ENCODE data around the gene RSBN1L.
A peak's percentile ranks its signal among the peaks of the same experiment; 100 is the strongest.
"Not testable (repeated sequence)": the region's sequence is repeated elsewhere in the genome, so short reads cannot be mapped to it uniquely, and the experiment has no call there.

Gene RSBN1L

DNA sequence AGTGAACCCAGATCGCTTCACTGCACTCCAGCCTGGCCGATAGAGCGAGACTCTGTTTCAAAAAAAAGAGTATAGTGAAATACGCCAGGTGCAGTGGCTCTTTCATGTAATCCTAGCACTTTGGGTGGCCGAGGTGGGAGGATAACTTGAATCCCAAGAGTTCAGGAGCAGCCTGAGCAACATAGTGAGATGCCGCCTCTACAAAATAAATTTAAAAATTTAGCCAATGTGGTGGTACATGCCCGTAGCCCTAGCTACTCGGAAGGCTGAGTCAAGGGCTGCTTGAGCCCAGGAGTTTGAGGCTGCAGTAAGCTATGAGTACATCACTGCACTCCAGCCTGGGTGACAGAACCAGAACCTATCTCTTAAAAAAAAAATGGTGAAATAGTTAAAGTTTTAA, 74.1 kb downstream of the RSBN1L start:
- DNase-seq (ENCODE audit: low read depth) = no peak

DNA sequence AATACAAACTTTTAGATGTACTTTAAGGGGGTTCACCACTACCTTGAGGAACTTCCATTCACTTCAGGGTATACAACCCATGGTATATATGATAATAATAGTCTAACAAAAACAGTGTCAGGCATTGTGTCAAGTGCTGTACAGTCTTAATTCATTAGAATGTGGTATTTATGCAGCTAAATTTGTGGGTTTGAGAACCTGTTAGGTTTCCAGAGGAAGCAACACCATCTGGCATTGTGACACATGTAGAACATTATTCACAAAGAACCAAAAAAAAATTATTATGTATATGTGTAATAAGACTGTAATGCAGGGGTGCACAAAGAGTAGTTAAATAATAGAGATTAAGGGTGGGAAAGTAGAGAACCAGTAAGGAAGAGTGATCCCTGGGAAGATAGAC, 75.6 kb downstream of the RSBN1L start:
- no peak for DNase-seq (ENCODE audit: low read depth)

DNA sequence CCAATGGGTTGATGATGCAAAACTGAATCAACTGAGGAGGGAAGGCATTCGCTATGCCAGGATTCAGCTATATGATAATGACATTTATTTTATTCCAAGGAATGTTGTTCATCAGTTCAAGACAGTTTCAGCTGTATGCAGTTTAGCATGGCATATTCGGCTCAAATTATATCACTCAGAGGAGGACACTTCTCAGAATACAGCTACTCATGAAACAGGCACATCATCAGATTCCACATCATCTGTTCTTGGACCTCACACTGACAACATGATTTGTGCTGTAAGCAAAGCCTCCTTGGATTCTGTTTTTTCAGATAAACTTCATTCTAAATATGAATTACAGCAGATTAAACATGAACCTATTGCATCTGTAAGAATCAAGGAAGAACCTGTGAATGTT, 82.3 kb downstream of the RSBN1L start:
- DNase-seq (ENCODE audit: low read depth) = no peak

DNA sequence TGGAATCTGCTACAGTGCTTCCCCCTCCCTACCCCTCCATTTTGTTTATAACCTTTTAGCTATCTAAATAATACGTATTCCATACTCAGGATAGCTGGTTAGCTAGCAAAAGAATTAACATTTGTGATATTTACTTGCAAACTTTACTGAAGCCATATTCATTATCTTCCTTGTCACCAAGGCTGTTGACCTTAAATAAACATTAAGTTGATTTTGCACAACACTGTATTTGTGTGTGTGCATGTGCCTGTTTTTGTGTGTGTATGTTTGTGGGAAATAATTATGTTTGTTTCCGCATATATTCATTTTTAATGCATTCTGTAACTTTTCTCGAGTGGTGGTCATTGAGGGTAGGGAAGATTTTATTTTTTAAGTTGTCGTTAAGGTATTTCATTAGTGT, 86.1 kb downstream of the RSBN1L start:
- DNase-seq (ENCODE audit: low read depth) = no peak

DNA sequence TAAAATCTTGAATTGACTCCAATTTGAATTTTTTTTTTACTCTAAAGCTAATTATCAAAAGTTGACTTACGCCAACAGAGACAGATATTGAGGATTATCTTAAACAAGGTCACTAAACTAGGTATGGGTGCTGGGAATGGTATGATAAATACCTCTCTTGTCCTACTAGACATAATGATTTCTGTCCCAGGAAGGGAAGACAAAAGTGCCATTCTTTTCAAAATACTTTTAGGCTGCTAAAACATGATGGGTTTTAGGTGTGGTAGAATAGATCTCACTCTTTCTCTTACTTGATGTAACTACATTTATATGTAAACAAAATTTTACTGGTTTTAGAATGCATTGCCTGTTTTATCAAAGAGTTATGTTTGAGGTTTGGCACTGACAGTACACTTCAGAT, 86.9 kb downstream of the RSBN1L start:
- no peak for DNase-seq (ENCODE audit: low read depth)

DNA sequence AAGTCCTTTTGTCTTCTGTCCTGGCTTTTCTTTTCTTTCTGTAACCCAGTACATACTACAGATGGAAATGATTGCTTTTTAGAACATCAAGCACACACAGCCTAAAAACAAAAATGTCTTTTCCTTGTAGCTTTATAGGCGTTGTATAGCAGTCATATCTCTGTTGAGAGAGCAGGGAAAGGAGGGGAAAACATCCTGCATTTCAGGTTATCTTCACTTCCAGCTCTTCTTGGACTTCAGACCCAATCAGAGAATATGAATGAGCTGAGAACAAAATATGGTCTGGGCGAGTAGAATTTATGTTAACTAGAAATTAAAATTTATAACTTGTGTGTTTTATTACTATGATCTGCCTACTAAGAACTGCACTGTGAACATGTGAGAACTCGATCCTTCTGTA, 87.3 kb downstream of the RSBN1L start:
- no peak for DNase-seq (ENCODE audit: low read depth)

DNA sequence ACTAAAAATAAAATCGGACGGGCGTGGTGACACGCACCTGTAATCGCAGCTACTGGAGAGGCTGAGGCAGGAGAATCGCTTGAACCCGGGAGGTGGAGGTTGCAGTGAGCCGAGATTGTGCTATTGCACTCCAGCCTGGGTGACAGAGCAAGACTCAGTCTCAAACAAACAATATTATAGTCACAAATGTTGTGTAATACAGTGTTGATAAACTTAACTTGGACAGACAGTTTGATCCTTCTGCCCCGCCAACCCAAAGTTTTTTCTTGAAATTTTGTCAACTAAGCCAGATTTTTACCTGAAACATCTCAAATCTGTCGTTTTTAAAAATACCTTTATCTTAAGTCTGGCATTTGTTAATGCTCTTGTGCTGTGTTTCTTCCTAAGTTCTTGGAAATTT, 88.2 kb downstream of the RSBN1L start:
- not testable (repeated sequence) for DNase-seq (ENCODE audit: low read depth)

DNA sequence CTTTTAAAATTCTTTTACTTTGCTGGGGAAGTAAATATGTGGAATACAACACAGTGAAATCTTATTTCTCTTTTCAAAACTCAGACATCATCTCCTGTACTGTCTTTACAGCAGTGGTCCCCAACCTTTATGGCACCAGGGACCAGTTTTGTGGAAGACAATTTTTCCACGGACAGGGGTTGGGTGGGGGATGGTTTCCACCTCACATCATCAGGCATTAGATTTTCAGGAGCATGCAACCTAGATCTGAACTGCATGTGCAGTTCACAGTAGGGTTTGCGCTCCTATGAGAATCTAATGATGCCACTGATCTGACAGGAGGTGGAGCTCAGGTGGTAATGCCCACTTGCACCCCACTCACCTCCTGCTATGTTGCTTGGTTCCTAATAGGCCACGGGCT, 89.8 kb downstream of the RSBN1L start:
- DNase-seq (ENCODE audit: low read depth) = no peak

DNA sequence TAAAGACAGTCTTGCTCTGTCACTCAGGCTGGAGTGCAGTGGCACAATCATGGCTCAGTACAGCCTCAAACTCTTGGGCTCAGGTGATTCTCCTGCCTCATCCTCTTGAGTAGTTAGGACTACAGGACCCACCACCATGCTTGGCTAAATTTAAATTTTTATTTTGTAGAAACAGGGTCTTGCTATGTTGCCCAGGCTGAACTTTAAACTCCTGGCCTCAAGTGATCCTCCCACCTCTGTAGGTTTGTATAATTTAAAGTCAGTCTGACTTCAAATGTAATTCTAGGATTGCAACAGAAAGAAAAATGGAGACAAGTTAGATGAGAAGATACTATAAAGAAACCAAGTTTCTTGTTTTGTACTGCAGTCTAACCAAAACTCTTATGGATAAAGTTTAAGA, 90.5 kb downstream of the RSBN1L start:
- no peak for DNase-seq (ENCODE audit: low read depth)

DNA sequence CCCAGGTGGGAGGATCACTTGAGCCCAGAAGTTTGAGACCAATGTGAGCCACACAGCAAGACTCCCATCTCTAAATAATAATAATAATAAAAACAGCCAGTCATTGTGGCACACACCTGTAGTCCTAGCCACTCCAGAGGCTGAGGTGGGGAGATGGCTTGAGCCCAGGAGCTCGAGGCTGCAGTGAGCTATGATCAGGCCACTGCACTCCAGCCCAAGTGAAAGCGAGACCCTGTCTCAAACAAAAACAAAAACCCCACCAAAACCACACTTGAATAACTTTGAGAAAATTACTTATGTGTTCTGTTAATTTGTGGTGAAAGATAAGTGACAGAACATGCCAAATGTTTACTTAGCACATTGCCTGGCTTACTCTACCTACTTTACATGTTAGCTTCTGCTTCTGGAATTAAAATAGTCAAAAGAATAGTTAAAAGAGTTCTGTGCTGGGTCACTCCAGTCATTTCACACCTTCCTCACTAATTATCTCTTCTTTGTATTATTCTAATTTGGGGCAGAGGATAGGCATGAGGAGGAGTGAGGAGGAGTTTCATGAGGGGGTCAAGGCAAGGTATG, 92.2 kb downstream of the RSBN1L start:
- no peak for DNase-seq (ENCODE audit: low read depth)

DNA sequence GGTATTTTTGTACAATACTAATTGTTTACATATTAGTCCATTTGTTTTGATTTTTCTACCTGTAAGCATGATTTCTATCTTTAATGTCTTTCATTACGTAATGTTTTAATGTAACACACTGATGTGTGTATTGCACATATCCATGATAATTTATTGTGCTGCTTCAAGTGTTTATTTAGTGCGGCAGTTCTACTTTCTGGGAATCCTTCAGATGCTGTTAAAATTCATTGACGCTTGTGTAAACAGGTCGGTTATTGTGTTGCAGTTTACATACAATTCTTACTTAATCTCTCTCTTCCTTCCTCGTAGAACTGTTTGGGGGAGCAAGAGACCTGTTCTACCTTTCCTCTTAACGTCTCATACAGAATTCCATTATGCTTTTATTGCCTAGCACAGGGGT, 95.1 kb downstream of the RSBN1L start:
- DNase-seq (ENCODE audit: low read depth) = no peak

DNA sequence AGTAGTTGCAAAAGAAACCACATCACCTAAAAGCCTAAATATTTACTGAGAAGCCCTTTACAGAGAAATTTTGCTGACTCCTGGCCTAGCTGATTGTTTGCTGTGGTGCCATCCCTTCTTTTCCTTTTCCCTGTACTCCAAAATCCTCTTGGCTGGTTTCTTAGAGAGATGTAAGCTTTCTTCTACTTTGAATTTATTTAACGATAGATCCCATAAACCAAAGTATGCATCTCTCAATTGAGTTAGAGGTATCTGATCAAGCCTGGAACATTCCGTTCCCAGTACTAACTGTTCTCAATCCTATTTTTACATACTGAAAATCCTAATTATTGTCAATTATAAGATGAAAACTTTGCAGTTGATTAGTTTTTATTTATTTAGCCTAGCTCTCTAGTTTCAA, 95.7 kb downstream of the RSBN1L start:
- no peak for DNase-seq (ENCODE audit: low read depth)

DNA sequence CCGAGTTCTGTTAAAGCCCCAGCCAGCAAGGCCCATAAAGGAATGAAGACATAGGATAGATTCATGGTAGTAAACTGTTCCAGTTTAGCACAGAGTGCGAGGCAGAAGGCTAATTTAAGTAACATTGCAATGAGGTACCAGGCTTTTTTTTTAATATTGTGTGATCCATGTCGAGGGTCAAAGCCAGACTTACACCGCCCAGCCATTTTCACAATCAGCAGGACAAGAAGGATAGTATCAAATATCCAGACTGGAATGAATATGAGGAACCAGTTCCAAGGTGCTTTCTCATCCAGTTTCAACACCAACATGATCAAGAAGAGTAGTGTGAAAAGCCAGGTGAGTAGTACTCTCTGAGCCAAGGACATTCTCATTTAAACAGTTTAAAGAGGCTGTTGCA, 97.7 kb downstream of the RSBN1L start:
- no peak for DNase-seq (ENCODE audit: low read depth)

DNA sequence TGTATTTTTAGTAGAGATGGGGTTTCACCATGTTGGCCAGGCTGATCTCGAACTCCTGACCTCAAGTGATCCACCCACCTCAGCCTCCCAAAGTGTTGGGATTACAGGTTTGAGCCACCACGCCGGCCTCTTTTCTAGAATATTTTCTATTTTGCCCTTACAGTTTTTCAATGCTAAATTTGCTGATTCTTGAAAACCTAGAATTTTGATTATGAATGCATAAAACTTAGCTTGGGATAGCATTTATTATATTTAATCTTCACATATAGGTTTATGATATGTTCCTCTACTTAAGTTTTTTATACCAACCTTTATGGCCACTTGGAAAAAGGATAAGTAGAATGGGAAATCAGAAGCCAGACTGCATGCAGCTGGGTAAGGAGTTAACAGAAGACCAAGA, 99.8 kb downstream of the RSBN1L start:
- DNase-seq (ENCODE audit: low read depth) = no peak

DNA sequence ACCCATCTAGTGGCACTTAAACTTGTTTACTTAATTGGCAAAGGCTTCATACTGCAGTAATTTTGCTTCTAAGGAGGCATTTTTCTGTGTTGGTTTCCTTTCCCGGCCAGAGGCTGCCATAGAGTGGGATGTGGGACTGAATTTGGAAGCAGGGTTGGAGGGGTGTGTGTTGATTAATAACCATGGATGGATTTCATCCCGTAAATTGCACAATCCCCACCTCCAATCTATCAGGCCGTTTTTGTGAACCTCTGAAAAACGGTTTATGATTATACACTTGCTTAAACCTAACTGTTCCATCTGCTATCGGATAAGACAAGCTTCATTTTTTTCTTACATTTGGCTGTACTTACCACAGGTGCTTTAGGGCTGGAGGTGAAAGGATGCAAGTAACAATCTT, 100.7 kb downstream of the RSBN1L start:
- DNase-seq (ENCODE audit: low read depth) = no peak

DNA sequence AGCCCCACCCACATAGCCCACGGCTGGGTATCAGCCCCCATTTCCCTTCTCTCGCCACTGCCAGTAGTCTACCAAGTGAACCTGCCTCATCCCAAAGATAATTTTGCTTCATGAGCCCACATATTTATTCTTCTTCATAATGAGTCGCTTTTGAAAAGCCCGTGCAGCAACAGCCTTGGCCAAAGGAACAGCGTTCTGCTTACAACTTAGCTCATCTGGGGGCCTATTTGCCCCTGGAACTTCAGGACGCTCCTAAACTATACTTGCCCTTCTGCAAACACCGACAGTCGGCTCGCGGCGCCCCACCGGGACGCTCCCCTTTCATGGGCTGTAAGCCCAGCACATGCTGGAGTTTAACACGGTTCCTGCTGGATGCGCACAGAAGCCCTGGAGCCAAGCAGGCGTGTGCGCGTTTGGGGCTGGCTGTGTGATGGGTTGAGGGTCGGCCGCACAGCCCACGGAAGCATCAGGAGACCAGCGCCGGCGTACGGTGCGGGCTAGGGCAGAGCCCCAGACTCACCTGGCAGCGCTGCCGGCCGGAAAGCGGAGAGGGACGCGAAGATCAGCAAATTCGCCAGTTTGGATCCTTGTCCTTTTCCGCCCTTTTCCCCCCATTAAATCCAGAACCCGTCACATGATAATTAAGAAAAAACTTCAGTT, 101.6 kb downstream of the RSBN1L start:
- DNase-seq (ENCODE audit: low read depth) = peak; percentile 9

DNA sequence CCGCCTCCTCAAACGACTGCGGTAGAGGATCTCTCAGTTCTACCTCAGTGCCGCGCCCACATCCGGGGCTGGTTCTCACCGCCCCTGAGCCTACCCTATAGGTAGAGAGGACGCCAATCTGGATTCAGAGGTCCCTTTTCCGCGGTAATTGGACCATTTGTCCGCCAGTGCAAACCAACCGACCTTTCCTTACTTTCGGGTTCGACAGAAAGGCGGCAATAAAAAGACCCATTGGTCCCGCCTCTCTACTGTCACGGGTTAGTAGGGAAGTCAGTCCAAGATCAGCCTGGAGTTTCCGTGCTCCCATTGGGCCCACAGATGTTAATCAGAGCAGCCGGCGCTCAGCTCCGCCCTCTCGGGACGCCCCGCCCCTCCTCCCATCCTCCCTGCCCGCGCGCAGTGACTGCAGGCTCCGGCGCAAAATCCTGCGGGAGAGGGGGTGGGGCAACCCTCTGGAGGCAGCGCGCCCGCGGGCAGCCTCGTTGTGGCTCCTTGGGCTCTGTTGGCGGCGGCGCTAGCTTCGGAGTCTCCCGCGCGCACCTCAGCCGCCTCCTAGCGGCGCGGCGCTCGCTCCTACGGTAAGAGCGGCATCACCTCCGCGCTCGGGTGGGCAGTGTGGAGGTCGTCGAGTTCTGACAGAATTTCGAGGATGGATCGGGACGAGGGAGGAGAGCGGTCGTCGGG, 102.3 kb downstream of the RSBN1L start, which contains the start of the genes PHTF2 and TMEM60:
TSS of gene PHTF2 (plus strand) at position 380 of the 684 bp plus-strand sequence.
TSS of gene TMEM60 (minus strand) at position 41 of the 684 bp plus-strand sequence. CDS start 4,061 bp downstream, outside the sequence.
- peak; percentile 100 for DNase-seq (ENCODE audit: low read depth)

DNA sequence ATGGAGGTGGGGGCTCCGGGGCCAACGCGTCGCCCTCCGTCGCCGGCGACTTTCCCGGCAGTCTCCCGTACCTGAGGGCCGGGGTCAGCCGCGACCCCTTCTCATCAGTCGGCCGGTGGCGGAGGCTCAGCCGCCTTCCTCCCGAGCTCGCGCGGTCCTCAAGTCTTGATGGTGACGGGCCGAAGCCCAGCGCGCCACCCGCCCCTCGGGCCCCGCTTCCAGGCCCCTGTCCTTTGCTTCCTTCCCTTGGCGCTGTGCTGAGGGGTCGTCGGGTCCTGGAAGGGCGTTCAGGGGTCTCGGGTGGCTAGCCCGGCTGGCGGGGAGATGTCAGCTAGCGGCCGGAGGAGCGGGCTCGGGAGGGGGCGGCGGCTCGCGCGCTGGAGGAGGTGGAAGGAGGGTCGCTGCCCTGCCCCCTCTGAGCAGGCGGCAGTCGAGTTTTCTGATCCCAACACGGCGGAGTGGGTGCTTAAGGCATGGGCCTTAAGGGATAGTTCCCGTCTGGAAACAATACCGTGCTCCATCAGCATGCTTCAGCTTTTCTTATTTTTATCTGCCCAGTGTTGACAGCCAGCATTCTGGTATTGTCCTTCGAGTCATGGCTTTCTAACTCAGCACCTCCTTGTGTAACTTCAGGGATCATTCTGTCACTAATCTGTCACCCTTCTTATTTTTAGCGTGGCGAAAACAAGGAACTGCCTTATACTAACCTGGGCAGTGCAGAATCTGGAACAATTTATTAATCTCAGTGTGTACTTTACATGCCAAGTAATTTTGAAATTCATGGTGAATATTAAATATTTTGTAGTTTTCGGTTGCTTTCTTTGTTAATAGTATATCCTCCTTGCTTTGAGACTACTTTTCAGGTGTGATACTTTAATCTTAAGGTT, 103.1 kb downstream of the RSBN1L start:
- no peak for DNase-seq (ENCODE audit: low read depth)

DNA sequence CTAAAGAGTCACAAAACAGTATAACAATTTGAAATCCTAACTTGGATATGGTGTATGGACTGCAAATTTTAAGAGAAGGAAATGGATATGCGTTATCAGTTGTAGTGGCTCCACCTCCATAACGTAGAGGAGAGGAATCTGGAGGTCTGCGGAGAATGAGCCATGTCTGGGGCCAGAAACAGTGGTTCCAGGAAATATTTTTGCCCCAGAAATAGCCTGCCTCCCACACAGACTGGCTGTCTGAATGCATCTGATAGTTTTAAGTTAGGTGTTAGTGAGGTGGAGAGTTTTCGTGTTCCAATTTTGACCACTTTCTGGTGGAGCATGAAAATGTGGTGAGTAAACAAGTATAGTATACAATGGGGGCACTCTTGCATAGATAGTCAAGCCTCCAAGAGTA, 103.9 kb downstream of the RSBN1L start:
- no peak for DNase-seq (ENCODE audit: low read depth)

DNA sequence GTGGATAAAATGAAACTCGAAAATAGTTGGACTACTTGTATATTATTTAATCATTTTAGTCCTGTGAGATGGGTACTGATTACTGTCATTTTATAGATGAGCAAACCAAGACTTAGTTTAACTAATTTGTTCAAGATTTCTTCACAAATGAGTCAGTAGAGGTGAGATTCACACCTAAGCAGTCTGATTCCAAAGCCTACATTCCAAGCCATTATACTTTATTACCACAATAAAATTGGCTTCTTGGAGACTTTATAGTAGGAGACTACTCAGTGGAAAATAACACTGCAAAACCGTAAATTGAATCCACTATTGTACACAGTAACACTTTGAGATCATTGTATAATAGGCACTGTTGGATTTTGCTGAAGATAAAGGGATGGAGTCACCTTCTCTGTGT, 104.5 kb downstream of the RSBN1L start:
- no peak for DNase-seq (ENCODE audit: low read depth)

DNA sequence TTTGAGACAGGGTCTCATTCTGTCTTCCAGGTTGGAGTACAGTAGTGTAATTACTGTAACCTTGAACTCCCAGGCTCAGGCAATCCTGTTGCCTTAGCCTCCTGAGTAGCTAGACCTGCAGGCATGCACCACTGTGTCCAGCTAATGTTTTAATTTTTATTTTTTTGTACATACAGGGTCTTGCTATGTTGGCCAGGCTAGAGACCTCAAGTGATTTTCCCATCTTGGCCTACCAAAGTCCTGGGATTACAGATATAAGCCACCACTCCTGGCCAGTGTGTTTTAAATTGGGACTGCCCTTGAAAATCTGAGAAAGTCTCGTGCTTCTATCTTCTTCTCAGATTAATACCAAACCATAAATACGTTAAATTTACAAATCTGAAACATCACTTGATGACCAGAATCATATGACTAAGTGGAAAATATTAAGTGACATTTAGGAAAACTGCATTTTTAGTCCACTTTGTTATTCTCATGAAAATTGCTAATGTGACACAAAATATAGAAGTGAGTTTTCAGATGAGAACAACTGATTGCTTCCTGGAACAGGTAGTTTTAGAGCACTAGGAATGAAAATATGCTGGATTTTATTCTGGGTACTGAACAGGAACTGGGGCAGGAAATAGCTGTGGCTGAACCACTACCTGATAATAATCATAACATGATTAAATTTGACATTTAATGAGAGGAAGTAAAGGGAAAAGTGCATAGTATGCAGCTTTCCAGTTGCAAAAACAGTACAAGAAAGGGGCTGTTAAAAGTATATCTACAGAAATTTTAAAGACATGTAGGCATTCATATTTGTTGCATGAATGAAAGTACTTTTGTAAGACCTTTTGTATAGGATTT, 106.5 kb downstream of the RSBN1L start:
- no peak for DNase-seq (ENCODE audit: low read depth)

DNA sequence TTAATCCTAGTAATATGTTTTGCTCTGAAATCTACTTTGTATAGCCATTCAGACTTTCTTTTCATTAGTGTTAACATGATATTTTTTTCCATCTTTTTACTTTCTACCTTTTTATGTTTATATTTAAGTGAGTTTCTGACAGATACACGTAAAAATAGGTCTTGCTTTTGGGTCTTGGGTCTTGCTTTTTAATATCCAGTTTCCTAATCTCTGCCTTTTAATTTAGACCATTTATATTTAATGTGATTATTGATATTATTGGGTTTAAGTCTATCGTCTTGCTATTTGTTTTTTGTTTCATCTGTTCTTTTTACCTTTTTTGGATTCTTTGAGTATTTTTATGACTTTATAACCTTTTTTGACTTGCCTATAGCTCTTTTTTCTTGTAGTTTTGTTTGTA, 110.2 kb downstream of the RSBN1L start:
- no peak for DNase-seq (ENCODE audit: low read depth)

Measured in stromal cell of bone marrow (primary cell).